ENCODE results near the gene RSAD1. TPM values are rescaled to one million over a fixed set of nuclear protein-coding genes. Genes with fewer than 3 reads are reported as not detected.

The RSAD1 gene
- total RNA-seq, 2 experiments from 2014 or later: 44.6 to 44.7 TPM

DNA sequence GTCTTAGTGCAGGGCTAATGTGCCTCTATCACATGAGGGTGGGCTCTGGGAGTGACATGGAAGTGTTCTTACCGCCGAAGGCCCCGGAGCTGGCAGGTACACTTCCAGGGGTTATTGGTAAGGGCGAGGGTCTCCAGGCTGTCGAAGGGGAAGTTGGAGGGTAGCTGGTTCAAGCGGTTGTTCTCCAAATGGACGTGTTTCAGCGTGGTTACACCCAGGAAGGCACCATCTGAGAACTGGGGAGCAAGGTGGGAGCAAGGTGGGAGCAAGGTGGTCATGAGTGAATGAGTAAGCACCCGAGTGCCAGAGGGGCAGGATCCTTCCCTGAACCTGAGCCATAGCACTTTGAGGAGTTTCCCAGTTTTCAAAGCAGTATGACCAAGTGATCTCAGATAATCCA lies 13.0 kb upstream of the RSAD1 start:
- Histone ChIP-seq H3K4me1 (ENCODE audit: insufficient read depth, low read length) (peaks cover 27% of the 10 kb centered on the region), H3K27me3 (ENCODE audit: control insufficient read depth in 1 of 2, insufficient read depth in 2 of 2, low read length in 2 of 2) (peaks cover 22 to 26% of the 10 kb centered on the region in 2 experiments), H3K36me3 (ENCODE audit: insufficient read depth, low read length) (no peaks in the 10 kb centered on the region), H3K4me3 (ENCODE audit: low read length) (no peak overlapping the region), H3K9me3 (ENCODE audit: control insufficient read depth in 1 of 2, insufficient read depth in 1 of 2, low read length in 2 of 2) (peaks cover 0 to 18% of the 10 kb centered on the region in 2 experiments), H3K27ac (ENCODE audit: low read depth in 1 of 2, low read length in 2 of 2) (no peak overlapping the region)
- no peak for DNase-seq
- TF ChIP-seq, protein P1, sequence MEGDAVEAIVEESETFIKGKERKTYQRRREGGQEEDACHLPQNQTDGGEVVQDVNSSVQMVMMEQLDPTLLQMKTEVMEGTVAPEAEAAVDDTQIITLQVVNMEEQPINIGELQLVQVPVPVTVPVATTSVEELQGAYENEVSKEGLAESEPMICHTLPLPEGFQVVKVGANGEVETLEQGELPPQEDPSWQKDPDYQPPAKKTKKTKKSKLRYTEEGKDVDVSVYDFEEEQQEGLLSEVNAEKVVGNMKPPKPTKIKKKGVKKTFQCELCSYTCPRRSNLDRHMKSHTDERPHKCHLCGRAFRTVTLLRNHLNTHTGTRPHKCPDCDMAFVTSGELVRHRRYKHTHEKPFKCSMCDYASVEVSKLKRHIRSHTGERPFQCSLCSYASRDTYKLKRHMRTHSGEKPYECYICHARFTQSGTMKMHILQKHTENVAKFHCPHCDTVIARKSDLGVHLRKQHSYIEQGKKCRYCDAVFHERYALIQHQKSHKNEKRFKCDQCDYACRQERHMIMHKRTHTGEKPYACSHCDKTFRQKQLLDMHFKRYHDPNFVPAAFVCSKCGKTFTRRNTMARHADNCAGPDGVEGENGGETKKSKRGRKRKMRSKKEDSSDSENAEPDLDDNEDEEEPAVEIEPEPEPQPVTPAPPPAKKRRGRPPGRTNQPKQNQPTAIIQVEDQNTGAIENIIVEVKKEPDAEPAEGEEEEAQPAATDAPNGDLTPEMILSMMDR (IDR thresholded peaks at IDR 0.05): no peak
- ChIA-PET POLR2A (no interaction called here), CTCF (interaction anchor here (1.4 kb wide), 1 partner anchor 14 kb away, joined by 3 read pairs; no protein-coding TSS in a partner anchor)
- H3K36me3 Mint-ChIP-seq (ENCODE audit: low read depth): no peaks in the 10 kb centered on the region
- intact Hi-C loops (cut with DNase I, micrococcal nuclease): no loop called here
- no peak for ATAC-seq (ENCODE audit: poor library complexity)
- H3K27ac Mint-ChIP-seq: no peak overlapping the region
- peaks cover 31% of the 10 kb centered on the region for H3K27me3 Mint-ChIP-seq
- H3K4me1 Mint-ChIP-seq (ENCODE audit: low read depth): peaks cover 9% of the 10 kb centered on the region
- H3K9me3 Mint-ChIP-seq: no peaks in the 10 kb centered on the region
- no peak overlapping the region for H3K4me3 Mint-ChIP-seq

DNA sequence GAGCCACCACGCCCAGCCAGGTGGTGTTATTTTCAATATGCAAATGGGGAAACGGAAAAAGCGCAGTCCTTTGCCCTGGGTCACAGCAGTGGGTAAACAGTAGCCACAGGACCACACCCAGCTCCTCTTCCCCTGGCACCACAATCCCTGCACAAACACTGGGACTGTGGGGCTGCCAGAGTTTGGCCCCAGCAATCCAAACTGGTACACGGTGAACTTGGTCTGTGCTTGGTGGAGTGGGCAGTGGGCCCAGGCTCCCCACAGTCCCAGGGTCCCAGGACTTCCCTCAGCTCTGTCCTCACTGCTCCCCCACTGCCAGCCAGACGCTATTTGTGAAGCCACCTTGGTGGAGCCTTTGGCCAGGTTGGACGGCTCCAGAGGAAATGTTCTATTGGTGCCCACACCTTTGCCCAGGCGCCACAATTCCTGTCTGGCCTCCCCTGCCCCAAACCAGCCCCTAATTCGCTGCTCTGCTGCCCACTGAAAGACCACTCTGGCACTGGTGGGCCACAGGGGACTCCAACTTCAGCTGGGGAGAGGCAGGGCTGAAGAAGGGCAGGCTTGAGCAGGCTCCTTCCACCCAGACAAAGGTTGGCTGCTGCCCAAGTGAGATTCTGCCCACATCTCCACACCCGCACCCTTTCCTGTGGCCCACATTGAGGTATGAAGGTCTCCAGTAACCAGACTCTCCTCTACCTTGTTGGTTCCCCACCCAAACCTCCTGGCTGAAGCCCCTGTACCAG lies 12.1 kb upstream of the RSAD1 start:
- no peaks in the 10 kb centered on the region for H3K36me3 ChIP-seq (ENCODE audit: insufficient read depth, low read length)
- no peak for ATAC-seq (ENCODE audit: poor library complexity)
- TF ChIP-seq, protein P1 (IDR thresholded peaks at IDR 0.05): no peak
- ChIA-PET CTCF (no interaction called here), POLR2A (no interaction called here)
- no peak for DNase-seq
- H3K27ac Mint-ChIP-seq: no peak overlapping the region
- H3K4me1 Mint-ChIP-seq (ENCODE audit: low read depth): peaks cover 9% of the 10 kb centered on the region
- H3K9me3 Mint-ChIP-seq: no peaks in the 10 kb centered on the region
- no peak overlapping the region for H3K27ac ChIP-seq (ENCODE audit: low read depth in 1 of 2, low read length in 2 of 2)
- H3K9me3 ChIP-seq (ENCODE audit: control insufficient read depth in 1 of 2, insufficient read depth in 1 of 2, low read length in 2 of 2): peaks cover 0 to 18% of the 10 kb centered on the region in 2 experiments
- H3K36me3 Mint-ChIP-seq (ENCODE audit: low read depth): no peaks in the 10 kb centered on the region
- peaks cover 35% of the 10 kb centered on the region for H3K27me3 Mint-ChIP-seq
- intact Hi-C loops (cut with DNase I, micrococcal nuclease): no loop called here
- peaks cover 27% of the 10 kb centered on the region for H3K4me1 ChIP-seq (ENCODE audit: insufficient read depth, low read length)
- H3K4me3 ChIP-seq (ENCODE audit: low read length): no peak overlapping the region
- peaks cover 22 to 26% of the 10 kb centered on the region in 2 experiments for H3K27me3 ChIP-seq (ENCODE audit: control insufficient read depth in 1 of 2, insufficient read depth in 2 of 2, low read length in 2 of 2)
- H3K4me3 Mint-ChIP-seq: no peak overlapping the region

DNA sequence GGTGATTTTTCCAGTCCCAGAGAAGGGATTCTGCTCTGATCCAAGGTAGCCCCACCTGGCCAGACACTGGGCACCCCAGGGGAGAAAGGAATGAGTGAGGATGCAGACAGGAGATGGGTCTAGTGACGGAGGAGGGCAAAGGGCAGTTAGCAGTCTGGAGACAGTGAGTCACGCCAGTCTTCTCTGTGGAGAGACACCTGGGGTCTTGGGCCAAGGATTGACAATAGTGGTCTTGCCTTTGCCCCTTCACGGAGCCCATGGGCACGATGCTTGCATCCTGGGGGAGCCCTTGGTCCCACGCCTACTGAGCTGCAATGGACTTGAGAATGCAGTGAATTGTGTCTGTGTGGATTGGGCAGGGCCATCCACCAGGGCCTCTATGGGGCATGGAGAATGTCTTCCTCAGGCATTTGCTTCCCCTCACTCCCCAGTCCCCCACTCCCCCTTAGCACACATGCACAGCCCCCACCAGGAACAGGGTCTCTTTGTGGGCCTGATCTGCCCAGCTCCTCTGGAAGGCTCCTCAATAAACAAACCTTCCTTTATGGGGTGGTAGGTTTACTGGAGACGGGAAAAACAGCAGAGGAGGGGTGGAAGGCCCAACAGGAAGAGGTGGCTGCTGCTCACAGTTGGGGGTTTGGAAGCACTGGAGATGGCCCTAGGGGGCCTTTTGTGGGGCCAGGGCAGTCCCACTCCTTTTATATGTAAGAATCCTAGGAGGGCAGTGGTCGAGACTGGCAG lies 11.4 kb upstream of the RSAD1 start:
- Mint-ChIP-seq H3K27me3 (peaks cover 35% of the 10 kb centered on the region), H3K4me3 (no peak overlapping the region), H3K27ac (no peak overlapping the region), H3K4me1 (ENCODE audit: low read depth) (peaks cover 9% of the 10 kb centered on the region), H3K36me3 (ENCODE audit: low read depth) (no peaks in the 10 kb centered on the region), H3K9me3 (no peaks in the 10 kb centered on the region)
- ATAC-seq (ENCODE audit: poor library complexity): no peak
- Histone ChIP-seq H3K27me3 (ENCODE audit: control insufficient read depth in 1 of 2, insufficient read depth in 2 of 2, low read length in 2 of 2) (peaks cover 22 to 26% of the 10 kb centered on the region in 2 experiments), H3K27ac (ENCODE audit: low read depth in 1 of 2, low read length in 2 of 2) (no peak overlapping the region), H3K9me3 (ENCODE audit: control insufficient read depth in 1 of 2, insufficient read depth in 1 of 2, low read length in 2 of 2) (peaks cover 0 to 18% of the 10 kb centered on the region in 2 experiments), H3K36me3 (ENCODE audit: insufficient read depth, low read length) (no peaks in the 10 kb centered on the region), H3K4me3 (ENCODE audit: low read length) (no peak overlapping the region), H3K4me1 (ENCODE audit: insufficient read depth, low read length) (peaks cover 27% of the 10 kb centered on the region)
- intact Hi-C loops (cut with DNase I, micrococcal nuclease): no loop called here
- no peak for DNase-seq
- TF ChIP-seq, protein P1 (IDR thresholded peaks at IDR 0.05): no peak
- ChIA-PET POLR2A (no interaction called here), CTCF (no interaction called here)
